GM23338 (cell line): Measurements from ENCODE around the gene ASS1. TPM values are rescaled to one million over a fixed set of nuclear protein-coding genes. Genes with fewer than 3 reads are reported as not detected.

ENCODE experiments used
- CREB1 ChIP-seq: fragments of 250-450 bp; sonication (Bioruptor Pico); IDR thresholded peaks from 2 replicates; pipeline ENCODE4 v1.5.0; 2020; ENCODE audit warnings: low read depth, mild to moderate bottlenecking, moderate library complexity
- EZH2 ChIP-seq: fragments of 200-600 bp; sonication (generic); IDR thresholded peaks from one replicate; pipeline ENCODE4 v1.8.0; 2017; ENCODE audit warnings: antibody characterized with exemption, mild to moderate bottlenecking, low read depth; ENCODE audit not compliant: unreplicated experiment
- JUNB ChIP-seq: IDR thresholded peaks from one replicate; pipeline ENCODE4 v1.6.1; 2016; ENCODE audit warnings: antibody characterized with exemption; ENCODE audit not compliant: unreplicated experiment
- STAT1 ChIP-seq: IDR thresholded peaks from one replicate; pipeline ENCODE4 v1.6.1; 2016; ENCODE audit warnings: antibody characterized with exemption; ENCODE audit not compliant: unreplicated experiment
- ZNF114 ChIP-seq: fragments of 250-450 bp; sonication (Bioruptor Pico); IDR thresholded peaks from 2 replicates; pipeline ENCODE4 v1.5.0; 2020; ENCODE audit warnings: mild to moderate bottlenecking, moderate library complexity
- ZNF331 ChIP-seq: fragments of 250-450 bp; sonication (Bioruptor Pico); IDR thresholded peaks from 2 replicates; pipeline ENCODE4 v1.5.0; 2020; ENCODE audit warnings: low read depth, mild to moderate bottlenecking, moderate library complexity
- polyA plus RNA-seq: library from polyadenylated mRNA; unstranded; fragments of >200 nt; fragmentation: Nextera tagmentation; extraction: Ambion mirVana; gene quantifications from 2 replicates; pipeline ENCODE4 v1.2.1, GENCODE V29; 2016
- total RNA-seq: library from RNA; depleted of rRNA; stranded (reverse); fragments of >200 nt; shearing (Covaris generic); gene quantifications from 2 replicates; pipeline ENCODE4 v1.2.3, GENCODE V29; 2014
- TF ChIP-seq, protein P1 (sequence below): fragments of 250-450 bp; sonication (Bioruptor Pico); IDR thresholded peaks from 2 replicates; pipeline ENCODE4 v1.5.0; 2020; ENCODE audit warnings: mild to moderate bottlenecking, moderate library complexity
- TF ChIP-seq, protein P2 (sequence below), 2 experiments: fragments of 200-600 bp in 1 of 2; sonication (generic) in 1 of 2; conservative IDR thresholded peaks; 2 replicates each; pipeline versions ENCODE4 v1.5.1 to v1.6.1; 2016 to 2017; ENCODE audit warnings: antibody characterized with exemption in 2 of 2, low read depth in 2 of 2, mild to moderate bottlenecking in 2 of 2, moderate library complexity in 1 of 2
- TF ChIP-seq, protein P3 (sequence below): IDR thresholded peaks from 2 replicates; pipeline ENCODE4 v1.6.1; 2016; ENCODE audit warnings: antibody characterized with exemption

The ASS1 gene
- total and polyA plus RNA-seq, 2 experiments from 2014 or later: 65.8 to 103 TPM

DNA sequence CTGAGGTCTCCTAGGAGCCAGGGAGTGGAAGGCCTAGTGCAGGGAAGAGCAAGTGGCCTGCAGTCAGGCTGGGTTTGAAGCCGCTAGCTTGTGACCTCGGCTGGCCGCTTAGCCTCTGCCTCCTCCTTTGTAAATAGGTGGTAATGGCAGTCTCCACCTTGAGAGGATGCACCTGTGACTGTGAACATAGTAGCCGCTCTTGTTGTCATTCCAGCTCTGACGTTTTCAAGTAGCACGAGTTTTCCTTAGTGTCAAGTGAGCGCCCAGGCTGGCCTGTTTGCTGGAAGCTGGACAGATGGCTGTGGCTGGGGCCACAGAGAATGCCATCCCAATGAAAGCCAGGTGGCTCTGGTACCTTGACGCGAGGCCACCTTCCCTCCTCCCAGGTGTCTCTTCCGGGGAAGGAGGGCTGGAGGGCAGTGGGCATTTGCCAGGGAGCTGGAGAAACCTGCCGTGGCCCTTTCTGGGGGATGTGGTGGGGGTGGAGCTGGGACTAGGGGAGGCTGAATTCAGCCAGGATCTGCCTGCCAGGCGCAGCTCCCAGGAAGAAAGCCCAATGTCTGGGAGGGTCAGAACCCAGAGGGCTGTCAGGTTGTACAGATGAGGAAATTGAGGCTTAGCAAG, 2.5 kb downstream of the ASS1 start (continued):
- TF ChIP-seq, protein P1, sequence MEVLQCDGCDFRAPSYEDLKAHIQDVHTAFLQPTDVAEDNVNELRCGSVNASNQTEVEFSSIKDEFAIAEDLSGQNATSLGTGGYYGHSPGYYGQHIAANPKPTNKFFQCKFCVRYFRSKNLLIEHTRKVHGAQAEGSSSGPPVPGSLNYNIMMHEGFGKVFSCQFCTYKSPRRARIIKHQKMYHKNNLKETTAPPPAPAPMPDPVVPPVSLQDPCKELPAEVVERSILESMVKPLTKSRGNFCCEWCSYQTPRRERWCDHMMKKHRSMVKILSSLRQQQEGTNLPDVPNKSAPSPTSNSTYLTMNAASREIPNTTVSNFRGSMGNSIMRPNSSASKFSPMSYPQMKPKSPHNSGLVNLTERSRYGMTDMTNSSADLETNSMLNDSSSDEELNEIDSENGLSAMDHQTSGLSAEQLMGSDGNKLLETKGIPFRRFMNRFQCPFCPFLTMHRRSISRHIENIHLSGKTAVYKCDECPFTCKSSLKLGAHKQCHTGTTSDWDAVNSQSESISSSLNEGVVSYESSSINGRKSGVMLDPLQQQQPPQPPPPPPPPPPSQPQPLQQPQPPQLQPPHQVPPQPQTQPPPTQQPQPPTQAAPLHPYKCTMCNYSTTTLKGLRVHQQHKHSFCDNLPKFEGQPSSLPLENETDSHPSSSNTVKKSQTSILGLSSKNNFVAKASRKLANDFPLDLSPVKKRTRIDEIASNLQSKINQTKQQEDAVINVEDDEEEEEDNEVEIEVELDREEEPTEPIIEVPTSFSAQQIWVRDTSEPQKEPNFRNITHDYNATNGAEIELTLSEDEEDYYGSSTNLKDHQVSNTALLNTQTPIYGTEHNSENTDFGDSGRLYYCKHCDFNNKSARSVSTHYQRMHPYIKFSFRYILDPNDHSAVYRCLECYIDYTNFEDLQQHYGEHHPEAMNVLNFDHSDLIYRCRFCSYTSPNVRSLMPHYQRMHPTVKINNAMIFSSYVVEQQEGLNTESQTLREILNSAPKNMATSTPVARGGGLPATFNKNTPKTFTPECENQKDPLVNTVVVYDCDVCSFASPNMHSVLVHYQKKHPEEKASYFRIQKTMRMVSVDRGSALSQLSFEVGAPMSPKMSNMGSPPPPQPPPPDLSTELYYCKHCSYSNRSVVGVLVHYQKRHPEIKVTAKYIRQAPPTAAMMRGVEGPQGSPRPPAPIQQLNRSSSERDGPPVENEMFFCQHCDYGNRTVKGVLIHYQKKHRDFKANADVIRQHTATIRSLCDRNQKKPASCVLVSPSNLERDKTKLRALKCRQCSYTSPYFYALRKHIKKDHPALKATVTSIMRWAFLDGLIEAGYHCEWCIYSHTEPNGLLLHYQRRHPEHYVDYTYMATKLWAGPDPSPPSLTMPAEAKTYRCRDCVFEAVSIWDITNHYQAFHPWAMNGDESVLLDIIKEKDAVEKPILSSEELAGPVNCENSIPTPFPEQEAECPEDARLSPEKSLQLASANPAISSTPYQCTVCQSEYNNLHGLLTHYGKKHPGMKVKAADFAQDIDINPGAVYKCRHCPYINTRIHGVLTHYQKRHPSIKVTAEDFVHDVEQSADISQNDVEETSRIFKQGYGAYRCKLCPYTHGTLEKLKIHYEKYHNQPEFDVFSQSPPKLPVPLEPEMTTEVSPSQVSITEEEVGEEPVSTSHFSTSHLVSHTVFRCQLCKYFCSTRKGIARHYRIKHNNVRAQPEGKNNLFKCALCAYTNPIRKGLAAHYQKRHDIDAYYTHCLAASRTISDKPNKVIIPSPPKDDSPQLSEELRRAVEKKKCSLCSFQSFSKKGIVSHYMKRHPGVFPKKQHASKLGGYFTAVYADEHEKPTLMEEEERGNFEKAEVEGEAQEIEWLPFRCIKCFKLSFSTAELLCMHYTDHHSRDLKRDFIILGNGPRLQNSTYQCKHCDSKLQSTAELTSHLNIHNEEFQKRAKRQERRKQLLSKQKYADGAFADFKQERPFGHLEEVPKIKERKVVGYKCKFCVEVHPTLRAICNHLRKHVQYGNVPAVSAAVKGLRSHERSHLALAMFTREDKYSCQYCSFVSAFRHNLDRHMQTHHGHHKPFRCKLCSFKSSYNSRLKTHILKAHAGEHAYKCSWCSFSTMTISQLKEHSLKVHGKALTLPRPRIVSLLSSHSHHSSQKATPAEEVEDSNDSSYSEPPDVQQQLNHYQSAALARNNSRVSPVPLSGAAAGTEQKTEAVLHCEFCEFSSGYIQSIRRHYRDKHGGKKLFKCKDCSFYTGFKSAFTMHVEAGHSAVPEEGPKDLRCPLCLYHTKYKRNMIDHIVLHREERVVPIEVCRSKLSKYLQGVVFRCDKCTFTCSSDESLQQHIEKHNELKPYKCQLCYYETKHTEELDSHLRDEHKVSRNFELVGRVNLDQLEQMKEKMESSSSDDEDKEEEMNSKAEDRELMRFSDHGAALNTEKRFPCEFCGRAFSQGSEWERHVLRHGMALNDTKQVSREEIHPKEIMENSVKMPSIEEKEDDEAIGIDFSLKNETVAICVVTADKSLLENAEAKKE: no peak
- TF ChIP-seq CREB1 (CRISPR knock-in tag) (no peak), ZNF114 (CRISPR knock-in tag) (no peak), STAT1 (no peak), EZH2 (no peak), JUNB (no peak), ZNF331 (CRISPR knock-in tag) (no peak)
- TF ChIP-seq, protein P2, sequence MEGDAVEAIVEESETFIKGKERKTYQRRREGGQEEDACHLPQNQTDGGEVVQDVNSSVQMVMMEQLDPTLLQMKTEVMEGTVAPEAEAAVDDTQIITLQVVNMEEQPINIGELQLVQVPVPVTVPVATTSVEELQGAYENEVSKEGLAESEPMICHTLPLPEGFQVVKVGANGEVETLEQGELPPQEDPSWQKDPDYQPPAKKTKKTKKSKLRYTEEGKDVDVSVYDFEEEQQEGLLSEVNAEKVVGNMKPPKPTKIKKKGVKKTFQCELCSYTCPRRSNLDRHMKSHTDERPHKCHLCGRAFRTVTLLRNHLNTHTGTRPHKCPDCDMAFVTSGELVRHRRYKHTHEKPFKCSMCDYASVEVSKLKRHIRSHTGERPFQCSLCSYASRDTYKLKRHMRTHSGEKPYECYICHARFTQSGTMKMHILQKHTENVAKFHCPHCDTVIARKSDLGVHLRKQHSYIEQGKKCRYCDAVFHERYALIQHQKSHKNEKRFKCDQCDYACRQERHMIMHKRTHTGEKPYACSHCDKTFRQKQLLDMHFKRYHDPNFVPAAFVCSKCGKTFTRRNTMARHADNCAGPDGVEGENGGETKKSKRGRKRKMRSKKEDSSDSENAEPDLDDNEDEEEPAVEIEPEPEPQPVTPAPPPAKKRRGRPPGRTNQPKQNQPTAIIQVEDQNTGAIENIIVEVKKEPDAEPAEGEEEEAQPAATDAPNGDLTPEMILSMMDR (conservative IDR thresholded peaks at IDR 0.05; ENCODE audit: low read depth in 2 of 2): no peak
- TF ChIP-seq, protein P3, sequence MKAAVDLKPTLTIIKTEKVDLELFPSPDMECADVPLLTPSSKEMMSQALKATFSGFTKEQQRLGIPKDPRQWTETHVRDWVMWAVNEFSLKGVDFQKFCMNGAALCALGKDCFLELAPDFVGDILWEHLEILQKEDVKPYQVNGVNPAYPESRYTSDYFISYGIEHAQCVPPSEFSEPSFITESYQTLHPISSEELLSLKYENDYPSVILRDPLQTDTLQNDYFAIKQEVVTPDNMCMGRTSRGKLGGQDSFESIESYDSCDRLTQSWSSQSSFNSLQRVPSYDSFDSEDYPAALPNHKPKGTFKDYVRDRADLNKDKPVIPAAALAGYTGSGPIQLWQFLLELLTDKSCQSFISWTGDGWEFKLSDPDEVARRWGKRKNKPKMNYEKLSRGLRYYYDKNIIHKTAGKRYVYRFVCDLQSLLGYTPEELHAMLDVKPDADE: no peak
